Thyroid gland (tissue), 4 donors: ENCODE data around the gene ESYT2.
A peak's percentile ranks its signal among the peaks of the same experiment; 100 is the strongest.
"Not testable (repeated sequence)": the region's sequence is repeated elsewhere in the genome, so short reads cannot be mapped to it uniquely, and the experiment has no call there.

Source experiments
- CTCF ChIP-seq, 6 experiments: fragments of 200-600 bp in 3 of 6; fragments of 450-650 bp in 3 of 6; sonication (generic) in 3 of 6; IDR thresholded peaks; one replicate each; pipeline ENCODE4 v1.5.1; 2016 to 2019; ENCODE audit warnings: antibody characterized with exemption in 6 of 6, mild to moderate bottlenecking in 2 of 6, inconsistent platforms in 1 of 6, moderate library complexity in 1 of 6
- POLR2A ChIP-seq, 2 donors: fragments of 450-650 bp; IDR thresholded peaks; one replicate each; pipeline ENCODE4 v1.6.1; 2017; ENCODE audit warnings: antibody characterized with exemption in 2 of 2, mild to moderate bottlenecking in 2 of 2, moderate library complexity in 1 of 2

GRCh38 chr7:158862985-158863610 is 33.8 kb upstream of the ESYT2 start:
- TF ChIP-seq CTCF (IDR thresholded peaks at IDR 0.05), result not testable (repeated sequence)
- TF ChIP-seq POLR2A (IDR thresholded peaks at IDR 0.05), result peak in 1 of 2 donors; percentile 10
